ENCODE data around the gene MACROD2. TPM values are rescaled to one million over a fixed set of nuclear protein-coding genes. Genes with fewer than 3 reads are reported as not detected.

The MACROD2 gene
- total and polyA plus RNA-seq, 9 donors: 3.7 to 25.5 (median 7.8) TPM

DNA sequence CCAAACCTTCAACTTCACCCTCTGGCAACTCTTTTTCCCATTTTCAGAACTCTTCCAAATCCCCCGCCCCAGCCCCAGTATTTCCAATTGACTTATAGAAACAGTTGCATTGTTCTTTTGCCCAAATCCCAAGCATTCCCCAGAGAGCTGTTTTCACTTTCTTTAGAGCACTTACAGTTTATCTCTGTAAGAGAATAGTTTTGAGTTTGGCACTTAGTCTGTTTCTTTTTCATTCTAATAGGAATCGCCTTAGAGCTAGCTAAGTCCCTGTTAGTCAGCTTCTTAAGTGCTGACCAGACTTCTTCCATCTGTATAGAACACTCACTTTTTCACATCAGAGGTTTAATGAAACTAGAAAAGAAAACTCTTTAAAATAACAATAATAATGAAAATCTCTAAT, 716.3 kb downstream of the MACROD2 start:
- DNase-seq: no peak
- no peak for TF ChIP-seq POLR2A (IDR thresholded peaks at IDR 0.05)
- no peak for TF ChIP-seq EP300 (IDR thresholded peaks at IDR 0.05)
- TF ChIP-seq, protein P1, sequence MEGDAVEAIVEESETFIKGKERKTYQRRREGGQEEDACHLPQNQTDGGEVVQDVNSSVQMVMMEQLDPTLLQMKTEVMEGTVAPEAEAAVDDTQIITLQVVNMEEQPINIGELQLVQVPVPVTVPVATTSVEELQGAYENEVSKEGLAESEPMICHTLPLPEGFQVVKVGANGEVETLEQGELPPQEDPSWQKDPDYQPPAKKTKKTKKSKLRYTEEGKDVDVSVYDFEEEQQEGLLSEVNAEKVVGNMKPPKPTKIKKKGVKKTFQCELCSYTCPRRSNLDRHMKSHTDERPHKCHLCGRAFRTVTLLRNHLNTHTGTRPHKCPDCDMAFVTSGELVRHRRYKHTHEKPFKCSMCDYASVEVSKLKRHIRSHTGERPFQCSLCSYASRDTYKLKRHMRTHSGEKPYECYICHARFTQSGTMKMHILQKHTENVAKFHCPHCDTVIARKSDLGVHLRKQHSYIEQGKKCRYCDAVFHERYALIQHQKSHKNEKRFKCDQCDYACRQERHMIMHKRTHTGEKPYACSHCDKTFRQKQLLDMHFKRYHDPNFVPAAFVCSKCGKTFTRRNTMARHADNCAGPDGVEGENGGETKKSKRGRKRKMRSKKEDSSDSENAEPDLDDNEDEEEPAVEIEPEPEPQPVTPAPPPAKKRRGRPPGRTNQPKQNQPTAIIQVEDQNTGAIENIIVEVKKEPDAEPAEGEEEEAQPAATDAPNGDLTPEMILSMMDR (IDR thresholded peaks at IDR 0.05): no peak
- Histone ChIP-seq H3K9me3 (no peaks in the 10 kb centered on the region), H3K4me3 (no peak overlapping the region), H3K27me3 (no peaks in the 10 kb centered on the region), H3K4me1 (ENCODE audit: insufficient read depth) (no peaks in the 10 kb centered on the region), H3K27ac (no peak overlapping the region), H3K36me3 (no peaks in the 10 kb centered on the region)
- 45 to 63% (median 46%) methylated on average over 2 of the region's 2 CpGs for WGBS, 3 donors
- intact Hi-C loops (cut with DNase I): no loop called here

DNA sequence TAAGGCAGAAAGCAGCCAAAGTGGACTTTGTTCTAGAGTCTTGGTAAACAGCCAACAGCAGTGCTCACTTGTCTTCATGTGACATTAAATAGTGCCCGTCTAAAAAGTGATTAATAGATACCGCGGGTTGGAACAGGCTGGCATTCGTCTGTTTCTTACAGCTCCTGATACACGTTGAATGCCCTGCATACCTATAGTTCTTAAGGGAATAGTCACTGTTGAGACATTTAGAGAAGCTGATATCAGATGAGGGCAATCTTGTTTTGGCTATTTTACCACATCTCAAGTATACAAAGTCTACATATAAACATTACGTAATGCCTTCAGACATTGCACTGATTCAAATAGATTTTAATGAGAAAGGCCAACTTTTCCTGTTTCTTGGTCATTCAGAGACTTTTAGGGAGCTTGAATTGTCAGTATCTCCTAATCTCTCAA, 717.0 kb downstream of the MACROD2 start:
- H3K4me1 ChIP-seq (ENCODE audit: insufficient read depth): no peaks in the 10 kb centered on the region
- H3K36me3 ChIP-seq: no peaks in the 10 kb centered on the region
- no peaks in the 10 kb centered on the region for H3K9me3 ChIP-seq
- H3K4me3 ChIP-seq: no peak overlapping the region
- no peak for TF ChIP-seq POLR2A (IDR thresholded peaks at IDR 0.05)
- TF ChIP-seq, protein P1 (IDR thresholded peaks at IDR 0.05): no peak
- TF ChIP-seq EP300 (IDR thresholded peaks at IDR 0.05): no peak
- no peaks in the 10 kb centered on the region for H3K27me3 ChIP-seq
- intact Hi-C loops (cut with DNase I): no loop called here
- 48 to 62% (median 59%) methylated on average over 6 of the region's 6 CpGs for WGBS, 3 donors
- no peak overlapping the region for H3K27ac ChIP-seq
- DNase-seq: no peak

DNA sequence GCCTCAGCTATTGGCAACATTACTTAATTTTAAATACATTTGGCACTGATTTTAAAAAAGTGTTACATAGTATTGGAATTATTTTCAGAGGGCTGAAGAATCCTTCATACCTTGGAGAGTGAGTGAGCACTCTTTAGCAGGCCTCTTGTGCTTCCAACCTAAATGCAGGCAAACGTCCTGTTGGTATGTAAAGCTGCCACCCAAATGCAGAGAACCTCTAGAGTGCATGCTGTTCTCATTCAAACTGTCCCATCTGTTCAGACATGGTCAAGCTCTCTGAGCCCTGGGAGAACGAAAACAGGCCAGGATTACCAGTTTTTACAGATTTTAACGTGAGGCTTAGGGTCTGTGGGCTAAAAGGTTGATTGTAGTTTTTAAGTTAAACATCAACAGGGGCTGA, 720.1 kb downstream of the MACROD2 start:
- TF ChIP-seq POLR2A (IDR thresholded peaks at IDR 0.05) (no peak), EP300 (IDR thresholded peaks at IDR 0.05) (no peak)
- TF ChIP-seq, protein P1 (IDR thresholded peaks at IDR 0.05): no peak
- no peak overlapping the region for H3K27ac ChIP-seq
- no peaks in the 10 kb centered on the region for H3K27me3 ChIP-seq
- DNase-seq: no peak
- no peak overlapping the region for H3K4me3 ChIP-seq
- intact Hi-C loops (cut with DNase I): no loop called here
- no peaks in the 10 kb centered on the region for H3K36me3 ChIP-seq
- no peaks in the 10 kb centered on the region for H3K4me1 ChIP-seq (ENCODE audit: insufficient read depth)
- no peaks in the 10 kb centered on the region for H3K9me3 ChIP-seq
- 80 to 90% (median 88%) methylated on average over 3 of the region's 3 CpGs for WGBS, 3 donors

- Histone ChIP-seq H3K27ac (no peak overlapping the region), H3K9me3 (no peaks in the 10 kb centered on the region), H3K27me3 (no peaks in the 10 kb centered on the region), H3K4me3 (no peak overlapping the region), H3K4me1 (ENCODE audit: insufficient read depth) (no peaks in the 10 kb centered on the region), H3K36me3 (no peaks in the 10 kb centered on the region)
- DNase-seq: no peak
- intact Hi-C loops (cut with DNase I): no loop called here
- WGBS, 3 donors: 74 to 77% (median 74%) methylated on average over 5 of the region's 5 CpGs
- no peak for TF ChIP-seq POLR2A (IDR thresholded peaks at IDR 0.05)
These were observed 721.1 kb downstream of the MACROD2 start for GRCh38 chr20:14716351-14716801.

GRCh38 chr20:14717134-14717999, 722.1 kb downstream of the MACROD2 start:
- Histone ChIP-seq H3K9me3 (no peaks in the 10 kb centered on the region), H3K4me1 (ENCODE audit: insufficient read depth) (no peaks in the 10 kb centered on the region), H3K36me3 (no peaks in the 10 kb centered on the region), H3K27me3 (no peaks in the 10 kb centered on the region), H3K4me3 (no peak overlapping the region), H3K27ac (no peak overlapping the region)
- 78 to 85% (median 80%) methylated on average over 6 of the region's 6 CpGs for WGBS, 3 donors
- DNase-seq: no peak
- TF ChIP-seq POLR2A (IDR thresholded peaks at IDR 0.05): no peak
- TF ChIP-seq, protein P1 (IDR thresholded peaks at IDR 0.05): no peak
- intact Hi-C loops (cut with DNase I): no loop called here

Measured in ovary (tissue), 9 donors.